ENCODE results near the gene NRG4.
"Not testable (repeated sequence)": the region's sequence is repeated elsewhere in the genome, so short reads cannot be mapped to it uniquely, and the experiment has no call there.

The NRG4 gene

DNA sequence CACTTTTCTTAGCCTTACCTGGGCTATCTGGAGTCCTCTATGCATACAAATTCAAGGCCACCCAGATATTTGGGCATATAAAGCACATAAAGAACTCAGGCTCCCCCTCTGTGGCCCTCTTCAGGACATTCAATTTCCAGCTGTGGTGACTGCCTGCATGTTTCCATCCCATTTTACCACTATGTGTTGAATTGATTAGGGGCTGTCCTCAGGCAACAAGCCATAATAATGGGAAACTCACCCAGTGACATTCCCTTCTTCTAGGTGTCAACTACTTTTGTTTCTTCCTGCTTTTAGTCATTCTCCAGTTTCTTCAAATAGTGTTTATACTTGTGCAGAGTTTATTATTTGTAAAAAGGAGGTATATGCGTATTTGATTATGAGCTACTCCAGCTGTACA lies 18.0 kb downstream of the NRG4 start:
- DNase-seq (ENCODE audit: low spot score), result no peak

GRCh38 chr15:75992897-75993296 lies 19.3 kb downstream of the NRG4 start:
- no peak for DNase-seq (ENCODE audit: low spot score)

- no peak for DNase-seq (ENCODE audit: low spot score)
These were observed 22.3 kb downstream of the NRG4 start for GRCh38 chr15:75989875-75990274.

- no peak for DNase-seq (ENCODE audit: low spot score)
These were observed 23.2 kb downstream of the NRG4 start for GRCh38 chr15:75989045-75989444.

GRCh38 chr15:75985971-75986370 lies 26.3 kb downstream of the NRG4 start:
- DNase-seq (ENCODE audit: low spot score), result no peak

- not testable (repeated sequence) for DNase-seq (ENCODE audit: low spot score)
These were observed 27.5 kb downstream of the NRG4 start for GRCh38 chr15:75984706-75985105.

DNA sequence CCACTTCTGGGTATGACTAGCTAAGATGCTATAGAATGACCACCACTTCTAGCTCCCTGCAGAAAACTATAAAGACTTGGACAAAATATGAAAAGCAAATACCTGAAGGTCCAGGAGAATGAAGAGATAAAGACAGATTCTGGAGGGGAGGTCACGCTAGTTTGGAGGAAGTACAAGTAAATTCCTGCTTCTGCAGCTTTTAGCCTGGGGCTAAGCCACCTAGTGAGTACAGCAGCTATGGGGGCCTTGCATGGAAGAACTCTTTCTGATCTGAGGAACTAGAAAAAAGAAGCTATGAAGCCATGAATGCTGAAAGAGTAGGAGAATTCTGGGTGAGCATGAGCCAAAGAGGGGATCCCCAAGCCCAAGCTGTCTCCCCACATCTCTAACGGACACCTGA lies 29.8 kb downstream of the NRG4 start:
- DNase-seq (ENCODE audit: low spot score), result no peak

GRCh38 chr15:75981149-75981815 lies 30.9 kb downstream of the NRG4 start:
- no peak for DNase-seq (ENCODE audit: low spot score)

- not testable (repeated sequence) for DNase-seq (ENCODE audit: low spot score)
These were observed 35.5 kb downstream of the NRG4 start for GRCh38 chr15:75976766-75977165.

DNA sequence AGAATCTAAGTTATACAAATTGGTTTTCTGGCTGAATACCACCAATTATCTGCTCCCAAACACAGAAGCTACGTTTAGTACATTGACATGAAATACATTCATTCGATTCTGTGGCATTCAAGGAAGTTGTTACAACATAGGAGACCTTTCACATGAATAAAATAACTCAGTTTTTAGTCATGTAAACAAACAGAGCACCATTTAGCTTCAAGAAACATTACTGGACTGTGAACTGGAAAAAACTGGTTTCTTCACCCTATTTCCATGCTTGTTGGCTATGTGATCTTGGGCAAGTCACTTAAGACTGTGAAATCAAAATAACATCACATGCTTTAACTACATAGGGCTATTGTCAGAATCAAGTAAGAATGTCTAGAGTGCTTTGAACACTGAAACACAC lies 46.2 kb downstream of the NRG4 start:
- peak; percentile 17 for DNase-seq (ENCODE audit: low spot score)

DNA sequence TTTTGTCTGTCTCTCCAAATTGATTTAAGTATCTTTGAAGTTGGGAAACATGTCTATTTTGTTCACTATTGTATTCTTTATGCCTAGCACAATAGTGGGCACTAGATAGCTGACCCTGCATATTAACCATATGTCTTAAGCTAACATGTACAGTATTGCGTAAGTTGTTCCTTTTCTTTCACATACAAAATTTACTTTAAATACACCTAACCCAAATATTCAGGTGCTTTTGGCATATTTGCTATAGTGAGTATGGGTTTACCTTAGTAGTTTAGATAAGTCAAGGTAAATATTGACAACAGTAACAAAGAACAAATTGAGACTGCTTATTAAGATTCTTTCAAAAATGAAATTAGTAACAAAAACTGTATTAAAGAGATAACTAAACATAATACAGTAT lies 50.9 kb downstream of the NRG4 start:
- no peak for DNase-seq (ENCODE audit: low spot score)

GRCh38 chr15:75955720-75956119 lies 56.5 kb downstream of the NRG4 start:
- DNase-seq (ENCODE audit: low spot score), result no peak

- no peak for DNase-seq (ENCODE audit: low spot score)
These were observed 59.7 kb downstream of the NRG4 start for GRCh38 chr15:75952525-75952924.

DNA sequence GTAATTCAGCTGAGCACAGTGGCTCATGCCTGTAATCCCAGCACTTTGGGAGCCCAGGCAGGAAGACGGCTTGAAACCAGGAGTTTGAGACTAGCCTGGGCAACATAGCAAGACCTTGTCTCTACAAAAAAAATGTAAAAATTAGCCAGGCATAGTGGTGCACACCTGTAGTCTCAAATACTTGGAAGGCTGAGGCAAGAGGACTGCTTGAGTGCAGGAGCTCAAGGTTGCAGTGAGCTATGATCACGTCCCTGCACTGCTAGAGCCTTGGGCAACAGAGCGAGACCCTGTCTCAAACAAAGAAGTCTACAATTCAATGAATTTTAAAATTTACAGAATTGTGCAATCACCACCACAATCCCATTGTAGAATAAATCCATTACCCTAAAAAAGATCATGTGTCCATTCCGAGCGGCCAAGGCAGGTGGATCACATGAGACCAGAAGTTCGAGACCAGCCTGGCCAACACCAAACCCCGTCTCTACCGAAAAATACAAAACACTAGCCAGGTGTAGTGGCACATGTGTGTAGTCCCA lies 63.4 kb downstream of the NRG4 start:
- DNase-seq (ENCODE audit: low spot score), result no peak

GRCh38 chr15:75947092-75947491 lies 65.1 kb downstream of the NRG4 start:
- no peak for DNase-seq (ENCODE audit: low spot score)

- DNase-seq (ENCODE audit: low spot score), result no peak
These were observed 66.3 kb downstream of the NRG4 start for GRCh38 chr15:75945953-75946352.

DNA sequence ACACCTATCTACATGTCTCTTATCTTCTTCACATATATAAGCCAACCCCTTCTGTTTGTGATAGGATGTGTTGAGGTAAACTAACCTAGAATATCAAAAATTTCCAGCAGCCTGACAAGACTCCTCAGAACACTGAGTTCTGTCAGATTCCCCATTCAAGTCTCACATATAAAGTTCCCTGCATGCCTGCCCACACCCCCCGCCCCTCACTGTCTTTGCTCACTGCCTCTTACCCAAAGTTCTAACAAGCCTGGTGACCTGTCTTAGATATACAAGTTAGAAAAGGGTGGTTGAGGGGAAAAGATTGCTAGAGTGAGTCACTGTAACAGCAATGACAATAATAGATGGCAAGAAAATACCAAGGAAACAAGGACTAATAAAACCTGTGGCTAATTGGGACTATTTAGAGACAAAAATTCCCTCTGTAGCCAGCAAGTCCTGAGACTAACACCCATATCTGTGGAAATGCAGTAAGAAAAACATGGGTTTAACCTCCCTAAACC lies 68.5 kb downstream of the NRG4 start:
- no peak for DNase-seq (ENCODE audit: low spot score)

DNA sequence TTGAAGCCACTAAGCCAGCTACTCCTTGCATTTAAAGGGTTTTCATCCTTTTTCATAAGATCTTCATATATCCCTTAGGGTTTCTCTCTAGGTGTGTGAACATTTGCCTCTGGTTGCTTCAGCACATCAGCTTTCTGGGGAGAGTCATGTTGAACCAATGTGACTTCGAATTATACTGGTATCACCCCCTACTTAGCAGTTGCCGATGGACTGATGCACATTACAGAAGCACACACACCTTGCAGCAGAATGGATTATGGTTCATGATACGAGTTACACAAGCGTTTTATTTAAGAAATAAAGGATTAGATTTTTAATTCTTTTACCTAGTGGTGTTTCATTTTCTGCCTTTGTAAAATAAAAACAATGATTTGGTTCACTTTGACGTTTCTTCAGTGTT lies 69.0 kb downstream of the NRG4 start:
- no peak for DNase-seq (ENCODE audit: low spot score)

- no peak for DNase-seq (ENCODE audit: low spot score)
These were observed 69.8 kb downstream of the NRG4 start for GRCh38 chr15:75942464-75942863.

DNA sequence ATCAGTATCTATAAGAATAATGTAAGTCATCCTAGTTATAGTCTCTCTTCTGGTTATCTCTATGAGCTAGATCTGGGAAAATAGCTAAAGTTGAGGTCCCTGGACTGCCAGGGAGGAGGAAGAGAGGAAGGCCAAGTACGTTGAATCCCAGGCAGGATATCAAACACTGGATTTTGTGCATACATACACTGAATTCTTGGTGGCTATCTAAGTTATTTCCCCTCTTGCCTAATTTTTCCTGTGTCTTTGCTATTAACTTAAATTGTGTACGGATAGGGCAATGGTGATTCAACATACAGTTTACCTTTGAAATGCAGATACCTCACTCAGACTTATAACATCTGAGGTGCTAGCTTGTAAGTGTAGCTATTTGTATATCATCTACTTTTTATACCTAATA lies 81.4 kb downstream of the NRG4 start:
- DNase-seq (ENCODE audit: low spot score), result no peak

- DNase-seq (ENCODE audit: low spot score), result no peak
These were observed 82.2 kb downstream of the NRG4 start for GRCh38 chr15:75929799-75930565.

DNA sequence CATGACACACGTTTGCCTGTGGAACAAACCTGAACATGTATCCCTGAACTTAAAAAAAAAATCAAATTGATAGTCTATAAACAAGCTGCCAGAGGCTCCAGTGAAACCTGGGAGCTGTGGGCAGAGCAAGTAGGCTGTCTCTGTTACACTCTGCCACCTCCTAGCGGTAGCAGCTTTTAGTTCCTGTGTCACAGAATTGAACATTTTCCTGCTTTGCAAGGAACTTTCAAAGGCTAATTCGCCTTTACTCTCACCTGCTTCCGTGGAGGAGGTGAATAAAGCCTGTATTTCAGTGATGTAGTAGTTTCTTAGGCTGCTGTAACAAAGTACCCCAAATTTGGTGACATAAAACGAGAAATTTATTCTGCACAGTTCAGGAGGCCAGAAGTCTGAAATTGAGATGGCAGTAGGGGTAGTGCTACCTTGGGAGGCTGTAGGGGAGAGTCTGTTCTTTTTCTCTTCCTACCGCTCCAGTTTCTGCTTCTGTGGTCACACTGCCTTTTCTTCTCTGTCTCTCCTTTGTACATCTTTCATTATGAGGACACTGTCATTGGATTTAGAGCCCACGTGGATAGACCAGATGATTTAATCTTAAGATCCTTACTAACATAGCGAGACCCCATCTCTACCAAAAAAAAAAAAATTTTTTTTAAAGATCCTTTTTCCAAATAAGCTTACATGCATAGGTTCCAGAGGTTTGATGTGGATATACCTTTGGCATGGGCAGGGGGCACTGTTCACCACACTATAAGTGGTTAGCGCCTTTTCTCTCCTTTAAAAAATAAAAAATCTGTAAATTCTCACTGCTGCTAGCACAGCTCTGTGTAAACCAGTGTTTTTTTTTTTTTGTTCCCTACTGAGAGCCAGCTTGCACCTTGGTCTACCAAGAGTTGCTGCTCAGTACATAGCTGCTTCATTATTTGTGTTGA lies 83.3 kb downstream of the NRG4 start:
- DNase-seq (ENCODE audit: low spot score), result no peak

Measured in COLO829 (cell line).